ENCODE measurements around the gene POLR2A. TPM values are rescaled to one million over a fixed set of nuclear protein-coding genes. Genes with fewer than 3 reads are reported as not detected.

POLR2A gene
- total RNA-seq, 1 donor from 2014 or later, result 221 TPM

- H3K27ac Mint-ChIP-seq, result no peak overlapping the region
- intact Hi-C loops (cut with micrococcal nuclease), result no loop called here
- H3K36me3 Mint-ChIP-seq (ENCODE audit: low read depth), result peaks cover 67% of the 10 kb centered on the region
- no peak overlapping the region for H3K4me3 Mint-ChIP-seq
- no peak for DNase-seq (ENCODE audit: low spot score)
- H3K9me3 Mint-ChIP-seq, result no peaks in the 10 kb centered on the region
- H3K27me3 Mint-ChIP-seq (ENCODE audit: insufficient read depth), result no peaks in the 10 kb centered on the region
- no peaks in the 10 kb centered on the region for H3K4me1 Mint-ChIP-seq (ENCODE audit: low read depth)
Observed at GRCh38 chr17:7508846-7509245, 24.7 kb downstream of the POLR2A start.

GRCh38 chr17:7509937-7510336 lies 25.8 kb downstream of the POLR2A start:
- Mint-ChIP-seq H3K4me1 (ENCODE audit: low read depth) (no peaks in the 10 kb centered on the region), H3K27ac (no peak overlapping the region), H3K36me3 (ENCODE audit: low read depth) (peaks cover 63% of the 10 kb centered on the region)

GRCh38 chr17:7511108-7511507 lies 26.9 kb downstream of the POLR2A start:
- DNase-seq (ENCODE audit: low spot score), result no peak
- H3K4me3 Mint-ChIP-seq, result no peak overlapping the region
- H3K27me3 Mint-ChIP-seq (ENCODE audit: insufficient read depth), result no peaks in the 10 kb centered on the region
- H3K9me3 Mint-ChIP-seq, result no peaks in the 10 kb centered on the region
- no peak overlapping the region for H3K27ac Mint-ChIP-seq
- no peaks in the 10 kb centered on the region for H3K4me1 Mint-ChIP-seq (ENCODE audit: low read depth)
- H3K36me3 Mint-ChIP-seq (ENCODE audit: low read depth), result peaks cover 59% of the 10 kb centered on the region
- intact Hi-C loops (cut with micrococcal nuclease), result no loop called here

More at GRCh38 chr17:7509937-7510336, 25.8 kb downstream of the POLR2A start:
- H3K27me3 Mint-ChIP-seq (ENCODE audit: insufficient read depth), result no peaks in the 10 kb centered on the region
- intact Hi-C loops (cut with micrococcal nuclease), result no loop called here
- no peaks in the 10 kb centered on the region for H3K9me3 Mint-ChIP-seq
- H3K4me3 Mint-ChIP-seq, result no peak overlapping the region
- DNase-seq (ENCODE audit: low spot score), result no peak

- no peak overlapping the region for H3K4me3 Mint-ChIP-seq
- H3K27me3 Mint-ChIP-seq (ENCODE audit: insufficient read depth), result no peaks in the 10 kb centered on the region
- no peaks in the 10 kb centered on the region for H3K4me1 Mint-ChIP-seq (ENCODE audit: low read depth)
- H3K27ac Mint-ChIP-seq, result no peak overlapping the region
- intact Hi-C loops (cut with micrococcal nuclease), result no loop called here
- H3K9me3 Mint-ChIP-seq, result no peaks in the 10 kb centered on the region
- peaks cover 52% of the 10 kb centered on the region for H3K36me3 Mint-ChIP-seq (ENCODE audit: low read depth)
- DNase-seq (ENCODE audit: low spot score), result no peak
Observed at GRCh38 chr17:7512105-7512504, 27.9 kb downstream of the POLR2A start.

GRCh38 chr17:7512824-7513540 lies 28.8 kb downstream of the POLR2A start:
- H3K27ac Mint-ChIP-seq, result no peak overlapping the region

GRCh38 chr17:7513850-7514419 lies 29.8 kb downstream of the POLR2A start:
- intact Hi-C loops (cut with micrococcal nuclease), result loop anchor here (1.0 kb wide), 1 partner anchor 47 kb away; the partner anchor contains the start of gene SENP3
- no peak for DNase-seq (ENCODE audit: low spot score)
- Mint-ChIP-seq H3K4me1 (ENCODE audit: low read depth) (no peaks in the 10 kb centered on the region), H3K4me3 (no peak overlapping the region), H3K27me3 (ENCODE audit: insufficient read depth) (no peaks in the 10 kb centered on the region), H3K27ac (no peak overlapping the region), H3K36me3 (ENCODE audit: low read depth) (peaks cover 37% of the 10 kb centered on the region), H3K9me3 (no peaks in the 10 kb centered on the region)

More at GRCh38 chr17:7512824-7513540, 28.8 kb downstream of the POLR2A start:
- no peaks in the 10 kb centered on the region for H3K4me1 Mint-ChIP-seq (ENCODE audit: low read depth)
- H3K9me3 Mint-ChIP-seq, result no peaks in the 10 kb centered on the region
- peaks cover 47% of the 10 kb centered on the region for H3K36me3 Mint-ChIP-seq (ENCODE audit: low read depth)
- intact Hi-C loops (cut with micrococcal nuclease), result no loop called here
- no peak for DNase-seq (ENCODE audit: low spot score)
- H3K4me3 Mint-ChIP-seq, result no peak overlapping the region
- no peaks in the 10 kb centered on the region for H3K27me3 Mint-ChIP-seq (ENCODE audit: insufficient read depth)

- H3K4me3 Mint-ChIP-seq, result no peak overlapping the region
- no peaks in the 10 kb centered on the region for H3K9me3 Mint-ChIP-seq
- peak overlapping the region; percentile 40 for H3K27ac Mint-ChIP-seq
- H3K27me3 Mint-ChIP-seq (ENCODE audit: insufficient read depth), result no peaks in the 10 kb centered on the region
- peaks cover 24% of the 10 kb centered on the region for H3K36me3 Mint-ChIP-seq (ENCODE audit: low read depth)
- DNase-seq (ENCODE audit: low spot score), result no peak
- intact Hi-C loops (cut with micrococcal nuclease), result no loop called here
- no peaks in the 10 kb centered on the region for H3K4me1 Mint-ChIP-seq (ENCODE audit: low read depth)
Observed at GRCh38 chr17:7515911-7516610, 31.9 kb downstream of the POLR2A start.

GRCh38 chr17:7523033-7523432 lies 38.9 kb downstream of the POLR2A start:
- Mint-ChIP-seq H3K36me3 (ENCODE audit: low read depth) (no peaks in the 10 kb centered on the region), H3K4me3 (no peak overlapping the region), H3K27ac (no peak overlapping the region), H3K4me1 (ENCODE audit: low read depth) (no peaks in the 10 kb centered on the region), H3K9me3 (peaks cover 10% of the 10 kb centered on the region), H3K27me3 (ENCODE audit: insufficient read depth) (no peaks in the 10 kb centered on the region)
- intact Hi-C loops (cut with micrococcal nuclease), result loop anchor here (1.0 to 2.0 kb wide), 2 partner anchors 38 to 164 kb away; partner anchors contain the start of genes SENP3 and TP53
- DNase-seq (ENCODE audit: low spot score), result peak; percentile 29

GRCh38 chr17:7528842-7529241 lies 44.7 kb downstream of the POLR2A start:
- Mint-ChIP-seq H3K27ac (no peak overlapping the region), H3K4me3 (no peak overlapping the region), H3K9me3 (peaks cover 20% of the 10 kb centered on the region), H3K36me3 (ENCODE audit: low read depth) (peaks cover 4% of the 10 kb centered on the region), H3K4me1 (ENCODE audit: low read depth) (no peaks in the 10 kb centered on the region), H3K27me3 (ENCODE audit: insufficient read depth) (no peaks in the 10 kb centered on the region)
- no peak for DNase-seq (ENCODE audit: low spot score)
- intact Hi-C loops (cut with micrococcal nuclease), result no loop called here

GRCh38 chr17:7530023-7530900 lies 46.1 kb downstream of the POLR2A start:
- no peak for DNase-seq (ENCODE audit: low spot score)
- Mint-ChIP-seq H3K36me3 (ENCODE audit: low read depth) (peaks cover 4% of the 10 kb centered on the region), H3K9me3 (peaks cover 20% of the 10 kb centered on the region), H3K27ac (no peak overlapping the region), H3K4me1 (ENCODE audit: low read depth) (no peaks in the 10 kb centered on the region), H3K27me3 (ENCODE audit: insufficient read depth) (no peaks in the 10 kb centered on the region), H3K4me3 (no peak overlapping the region)
- intact Hi-C loops (cut with micrococcal nuclease), result no loop called here

- Mint-ChIP-seq H3K4me1 (ENCODE audit: low read depth) (no peaks in the 10 kb centered on the region), H3K4me3 (no peak overlapping the region), H3K9me3 (peaks cover 13% of the 10 kb centered on the region), H3K36me3 (ENCODE audit: low read depth) (no peaks in the 10 kb centered on the region), H3K27me3 (ENCODE audit: insufficient read depth) (peaks cover 9% of the 10 kb centered on the region), H3K27ac (no peak overlapping the region)
- no peak for DNase-seq (ENCODE audit: low spot score)
- intact Hi-C loops (cut with micrococcal nuclease), result no loop called here
Observed at GRCh38 chr17:7538050-7538449, 53.9 kb downstream of the POLR2A start.

GRCh38 chr17:7538891-7539545 lies 54.9 kb downstream of the POLR2A start:
- Mint-ChIP-seq H3K4me1 (ENCODE audit: low read depth) (no peaks in the 10 kb centered on the region), H3K27ac (no peak overlapping the region), H3K36me3 (ENCODE audit: low read depth) (no peaks in the 10 kb centered on the region), H3K9me3 (peaks cover 13% of the 10 kb centered on the region), H3K27me3 (ENCODE audit: insufficient read depth) (peaks cover 14% of the 10 kb centered on the region), H3K4me3 (no peak overlapping the region)
- intact Hi-C loops (cut with micrococcal nuclease), result no loop called here
- DNase-seq (ENCODE audit: low spot score), result no peak

All from activated T-helper 1 cell treated with anti-CD3 and anti-CD28 coated beads, Interleukin-12 subunit alpha, Interleukin-12 subunit beta, Interleukin-2, Interleukin-4 antibody, amounts not matched to agents 30 ng/mL and 10 ng/mL and 1 ng/mL, durations not matched to agents 14 hours and 24 hours and 36 hours (primary cell).